Small intestine (tissue), 7 donors: ENCODE results near the gene MORN5. TPM values are rescaled to one million over a fixed set of nuclear protein-coding genes. Genes with fewer than 3 reads are reported as not detected.
A peak's percentile ranks its signal among the peaks of the same experiment; 100 is the strongest.

Experiments
- DNase-seq, 2 donors: peaks; one replicate each; pipeline versions ENCODE4 v3.0.0 to v3.0.0-alpha.2; 2013
- FAIRE-seq: peaks from 2 replicates; lab custom pipeline; 2012; peaks lifted over from hg19 to GRCh38; lab: Jason Lieb, UNC
- H3K27ac ChIP-seq, 3 donors: one replicate each; pipeline ENCODE4 v1.5.1; 2013; ENCODE audit warnings: low read length in 2 of 3, mild to moderate bottlenecking in 2 of 3, control low read depth in 1 of 3, inconsistent platforms in 1 of 3, low read depth in 1 of 3, moderate library complexity in 1 of 3
- H3K27me3 ChIP-seq, 3 donors: one replicate each; pipeline ENCODE4 v1.6.1; 2013; ENCODE audit warnings: low read length in 3 of 3, inconsistent platforms in 1 of 3; ENCODE audit not compliant: control insufficient read depth in 3 of 3, insufficient read depth in 3 of 3
- H3K36me3 ChIP-seq, 3 donors: one replicate each; pipeline ENCODE4 v1.6.1; 2013; ENCODE audit warnings: low read length in 3 of 3, inconsistent platforms in 1 of 3, low read depth in 1 of 3, mild to moderate bottlenecking in 1 of 3, moderate library complexity in 1 of 3; ENCODE audit not compliant: control insufficient read depth in 3 of 3, insufficient read depth in 2 of 3
- H3K4me1 ChIP-seq, 3 donors: one replicate each; pipeline ENCODE4 v1.6.1; 2013; ENCODE audit warnings: low read length in 2 of 3, inconsistent platforms in 1 of 3, low read depth in 1 of 3, mild to moderate bottlenecking in 1 of 3, moderate library complexity in 1 of 3; ENCODE audit not compliant: control insufficient read depth in 3 of 3, insufficient read depth in 2 of 3
- H3K4me3 ChIP-seq, 3 donors: one replicate each; pipeline ENCODE4 v1.5.1; 2013; ENCODE audit warnings: low read length in 3 of 3, control low read depth in 1 of 3, inconsistent platforms in 1 of 3, low read depth in 1 of 3, mild to moderate bottlenecking in 1 of 3, moderate library complexity in 1 of 3
- H3K9me3 ChIP-seq, 2 donors: one replicate each; pipeline ENCODE4 v1.6.1; 2013; ENCODE audit warnings: low read depth in 1 of 2, low read length in 1 of 2; ENCODE audit not compliant: control insufficient read depth in 2 of 2, insufficient read depth in 1 of 2
- WGBS, 3 donors: extraction: QIAGEN DNeasy Blood & Tissue Kit; methylation state at CpG; one replicate each; pipeline ENCODE4 v1.1.7; 2013; 5-methylcytosine and 5-hydroxymethylcytosine counted together
- polyA plus RNA-seq, 4 donors: library from polyadenylated mRNA; stranded (reverse) in 3 of 4; unstranded in 1 of 4; fragments of 200-250 nt in 3 of 4; fragments of 120-200 nt in 1 of 4; gene quantifications; one replicate each; pipeline versions ENCODE4 v1.2.1 to v1.2.3, GENCODE V29; 2013
- donor health status: healthy with polysubstance abuse.
- donor health status: control.
- donor health status: control.
- donor health status: Bipolar disorder and iron deficiency.
- donor health status: healthy.

The MORN5 gene
- polyA plus RNA-seq, 4 donors: not detected

DNA sequence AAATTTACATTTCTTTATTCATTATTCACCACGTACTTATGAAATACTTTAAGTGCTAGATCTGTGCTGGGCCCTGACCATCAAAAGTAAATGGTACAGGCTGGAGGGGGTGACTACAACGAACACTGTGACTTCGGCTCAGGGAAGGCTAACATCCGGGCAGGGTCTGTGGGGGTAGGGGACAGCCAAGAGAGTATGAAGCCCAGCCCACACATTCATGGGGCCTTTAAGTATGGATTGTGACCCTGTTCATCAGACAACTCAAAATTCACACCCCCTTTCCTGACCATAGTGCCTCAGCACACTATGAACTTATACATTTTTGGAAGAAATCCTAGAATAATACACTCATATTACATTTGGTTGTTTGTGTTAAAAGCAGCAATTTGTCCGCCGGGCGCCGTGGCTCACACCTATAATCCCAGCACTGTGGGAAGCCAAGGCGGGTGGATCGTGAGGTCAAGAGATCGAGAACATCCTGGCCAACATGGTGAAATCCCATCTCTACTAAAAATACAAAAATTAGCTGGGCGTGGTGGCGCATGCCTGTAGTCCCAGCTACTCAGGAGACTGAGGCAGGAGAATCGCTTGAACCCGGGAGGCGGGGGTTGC lies 33.3 kb downstream of the MORN5 start:
- Histone ChIP-seq H3K27me3 (peaks cover 0 to 3% (median 0%) of the 10 kb centered on the region in 3 donors), H3K9me3 (no peaks in the 10 kb centered on the region), H3K27ac (no peak overlapping the region), H3K4me3 (no peak overlapping the region), H3K36me3 (no peaks in the 10 kb centered on the region), H3K4me1 (no peaks in the 10 kb centered on the region)
- no peak for DNase-seq
- FAIRE-seq: no peak
- 85 to 90% (median 90%) methylated on average over 16 of the region's 16 CpGs for WGBS, 3 donors

DNA sequence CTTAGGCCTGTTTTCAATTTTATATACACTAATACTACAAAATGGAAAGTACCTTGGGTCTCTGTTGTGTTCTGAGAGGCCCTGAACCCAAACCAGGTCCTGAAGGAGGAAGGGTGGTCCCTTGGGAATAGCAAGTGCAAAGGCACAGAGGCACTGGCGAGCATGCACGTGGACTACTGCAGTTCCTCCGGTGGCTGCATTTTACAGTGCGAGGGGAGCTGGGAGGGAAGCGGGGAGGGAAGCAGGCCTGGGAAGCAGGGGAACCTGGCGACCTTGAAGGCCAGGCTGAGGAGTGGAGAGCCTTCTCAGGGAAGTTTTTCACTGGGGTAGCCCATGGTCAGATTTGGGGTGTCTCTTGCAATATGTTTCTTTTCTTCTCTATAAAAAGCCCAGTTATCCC lies 33.9 kb downstream of the MORN5 start:
- WGBS, 3 donors: 82 to 91% (median 83%) methylated on average over 6 of the region's 6 CpGs
- Histone ChIP-seq H3K4me3 (no peak overlapping the region), H3K4me1 (no peaks in the 10 kb centered on the region), H3K27ac (no peak overlapping the region), H3K9me3 (no peaks in the 10 kb centered on the region), H3K27me3 (peaks cover 0 to 5% (median 0%) of the 10 kb centered on the region in 3 donors), H3K36me3 (no peaks in the 10 kb centered on the region)
- FAIRE-seq: no peak
- DNase-seq: no peak

- H3K9me3 ChIP-seq: no peaks in the 10 kb centered on the region
- DNase-seq: no peak
- H3K27ac ChIP-seq: no peak overlapping the region
- no peaks in the 10 kb centered on the region for H3K4me1 ChIP-seq
- no peaks in the 10 kb centered on the region for H3K36me3 ChIP-seq
- H3K4me3 ChIP-seq: no peak overlapping the region
- no peak for FAIRE-seq
- H3K27me3 ChIP-seq: peaks cover 0 to 5% (median 0%) of the 10 kb centered on the region in 3 donors
- 83 to 91% (median 89%) methylated on average over 4 of the region's 4 CpGs for WGBS, 3 donors
Measured at GRCh38 chr9:122195875-122196274, 36.2 kb downstream of the MORN5 start.

- no peak for FAIRE-seq
- no peaks in the 10 kb centered on the region for H3K36me3 ChIP-seq
- H3K4me3 ChIP-seq: no peak overlapping the region
- H3K4me1 ChIP-seq: no peaks in the 10 kb centered on the region
- no peaks in the 10 kb centered on the region for H3K9me3 ChIP-seq
- no peak overlapping the region for H3K27ac ChIP-seq
- DNase-seq: peak in 1 of 2 donors; percentile 49
- WGBS, 3 donors: 15 to 45% (median 28%) methylated on average over 7 of the region's 7 CpGs
- peaks cover 0 to 5% (median 0%) of the 10 kb centered on the region in 3 donors for H3K27me3 ChIP-seq
Measured at GRCh38 chr9:122197426-122197825, 37.7 kb downstream of the MORN5 start.

GRCh38 chr9:122197882-122198281 lies 38.2 kb downstream of the MORN5 start:
- peaks cover 0 to 5% (median 0%) of the 10 kb centered on the region in 3 donors for H3K27me3 ChIP-seq
- H3K4me3 ChIP-seq: no peak overlapping the region
- no peaks in the 10 kb centered on the region for H3K36me3 ChIP-seq
- no peaks in the 10 kb centered on the region for H3K9me3 ChIP-seq
- FAIRE-seq (no peak), DNase-seq (no peak)
- H3K27ac ChIP-seq: no peak overlapping the region
- H3K4me1 ChIP-seq: no peaks in the 10 kb centered on the region
- WGBS, 3 donors: 28 to 64% (median 32%) methylated on average over 4 of the region's 4 CpGs

DNA sequence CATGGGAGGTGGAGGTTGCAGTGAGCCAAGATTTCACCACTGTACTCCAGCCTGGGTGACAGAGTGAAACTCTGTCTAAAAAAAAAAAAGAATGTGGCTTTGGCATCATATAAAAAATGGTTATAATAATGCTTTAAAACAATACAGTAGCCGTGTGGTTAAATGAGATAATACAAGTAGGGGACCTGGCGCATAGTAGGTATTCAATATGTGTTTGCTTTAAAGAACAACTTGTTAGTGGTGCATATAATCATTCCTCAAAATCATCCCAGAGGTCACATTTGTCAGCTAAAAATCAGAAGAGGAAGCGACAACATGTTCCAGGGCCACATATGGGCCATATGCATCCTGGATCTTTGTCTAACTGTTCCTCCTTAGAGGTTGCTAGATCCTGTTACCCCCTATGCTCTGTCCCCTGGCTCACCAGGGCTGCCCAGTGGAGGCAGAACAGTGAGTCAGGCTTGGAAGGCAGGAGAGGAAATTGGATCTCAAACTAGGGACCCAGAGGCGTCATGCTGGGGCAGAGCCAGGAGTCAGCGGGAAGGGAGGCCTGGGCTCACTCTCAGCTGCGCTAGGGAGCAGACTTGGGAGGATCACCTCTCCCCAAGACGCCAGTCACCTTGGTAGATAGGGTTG lies 41.4 kb downstream of the MORN5 start:
- Histone ChIP-seq H3K27me3 (peaks cover 0 to 5% (median 2%) of the 10 kb centered on the region in 3 donors), H3K4me3 (no peak overlapping the region), H3K27ac (no peak overlapping the region), H3K36me3 (no peaks in the 10 kb centered on the region), H3K4me1 (no peaks in the 10 kb centered on the region), H3K9me3 (no peaks in the 10 kb centered on the region)
- no peak for FAIRE-seq
- WGBS, 3 donors: 87 to 94% (median 92%) methylated on average over 7 of the region's 7 CpGs
- DNase-seq: no peak

GRCh38 chr9:122201641-122202040 lies 41.9 kb downstream of the MORN5 start:
- no peak for DNase-seq
- 90 to 98% (median 95%) methylated on average over 1 of the region's 1 CpG for WGBS, 3 donors
- H3K4me1 ChIP-seq: no peaks in the 10 kb centered on the region
- H3K27ac ChIP-seq: no peak overlapping the region
- no peak overlapping the region for H3K4me3 ChIP-seq
- no peak for FAIRE-seq
- no peaks in the 10 kb centered on the region for H3K9me3 ChIP-seq
- H3K36me3 ChIP-seq: no peaks in the 10 kb centered on the region
- H3K27me3 ChIP-seq: peaks cover 0 to 7% (median 5%) of the 10 kb centered on the region in 3 donors

DNA sequence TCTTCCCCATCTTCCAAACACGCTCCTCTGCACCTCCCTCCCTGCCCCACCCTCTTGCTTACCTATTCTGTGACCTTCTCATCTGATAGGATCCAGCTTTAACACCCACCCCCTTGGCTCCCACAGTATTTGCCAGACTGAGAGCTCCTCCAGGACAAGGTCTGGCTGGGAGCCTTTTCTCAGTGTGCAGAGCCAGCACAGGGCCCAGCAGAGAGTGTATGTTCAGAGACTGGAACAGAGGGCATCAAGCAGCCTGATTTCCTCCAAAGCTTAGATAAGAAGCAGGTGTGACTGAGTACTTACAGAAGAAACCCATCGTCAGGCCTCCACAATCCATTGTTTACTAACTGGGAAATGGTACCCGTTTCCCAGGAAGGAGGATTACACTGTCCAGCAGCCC lies 42.4 kb downstream of the MORN5 start:
- Histone ChIP-seq H3K27ac (no peak overlapping the region), H3K27me3 (peaks cover 0 to 11% (median 5%) of the 10 kb centered on the region in 3 donors), H3K36me3 (no peaks in the 10 kb centered on the region), H3K4me1 (no peaks in the 10 kb centered on the region), H3K4me3 (no peak overlapping the region), H3K9me3 (no peaks in the 10 kb centered on the region)
- no peak for DNase-seq
- no peak for FAIRE-seq
- WGBS, 3 donors: 26 to 41% (median 30%) methylated on average over 3 of the region's 3 CpGs
